ENCODE results near the gene RFTN1.
A peak's percentile ranks its signal among the peaks of the same experiment; 100 is the strongest.

Gene RFTN1

DNA sequence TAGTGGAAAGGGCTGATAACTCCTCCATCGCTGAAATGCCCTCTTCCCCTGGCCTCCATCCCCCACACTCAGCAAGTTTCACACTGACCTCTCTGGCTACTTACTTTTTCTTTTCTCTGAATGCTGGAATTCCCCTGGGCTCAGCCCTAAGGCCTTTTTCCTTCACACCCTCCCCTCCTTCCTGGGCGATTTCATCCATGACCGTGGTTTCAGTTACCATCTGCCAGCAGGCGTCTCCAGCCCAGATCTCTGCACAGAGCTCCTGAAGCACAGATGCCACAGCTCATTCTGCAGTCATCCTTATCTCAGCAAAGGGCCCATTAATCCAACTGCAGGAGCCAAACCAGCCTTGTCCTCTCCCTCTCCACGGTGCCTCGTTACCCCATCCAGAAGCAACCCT, 114.0 kb downstream of the RFTN1 start:
- in situ Hi-C loops (cut with MboI; ENCODE audit: low pct_unique_long_range_greater_than_20kb, low sequenced_read_pairs): no loop called here
- no peak for DNase-seq

DNA sequence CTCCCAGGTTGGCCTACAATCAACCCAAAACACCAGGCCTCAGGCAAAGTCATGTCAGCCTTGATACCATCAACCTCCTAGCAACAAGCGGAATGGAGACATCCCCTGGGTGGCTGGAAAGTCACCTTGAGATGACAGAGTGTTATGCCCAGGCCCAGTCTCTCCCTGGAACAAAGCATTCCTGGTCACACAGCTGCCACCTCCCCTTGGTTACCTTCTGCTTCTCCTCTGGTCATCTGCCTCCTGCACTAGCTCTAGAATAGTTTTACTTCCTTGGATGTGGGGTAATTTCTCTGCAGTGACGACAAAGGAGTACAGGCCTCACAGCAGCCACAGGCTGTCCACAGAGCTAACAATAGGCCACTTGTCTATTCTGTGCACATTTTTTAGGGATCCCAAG, 114.9 kb downstream of the RFTN1 start:
- no peak for DNase-seq
- in situ Hi-C loops (cut with MboI; ENCODE audit: low pct_unique_long_range_greater_than_20kb, low sequenced_read_pairs): no loop called here

DNA sequence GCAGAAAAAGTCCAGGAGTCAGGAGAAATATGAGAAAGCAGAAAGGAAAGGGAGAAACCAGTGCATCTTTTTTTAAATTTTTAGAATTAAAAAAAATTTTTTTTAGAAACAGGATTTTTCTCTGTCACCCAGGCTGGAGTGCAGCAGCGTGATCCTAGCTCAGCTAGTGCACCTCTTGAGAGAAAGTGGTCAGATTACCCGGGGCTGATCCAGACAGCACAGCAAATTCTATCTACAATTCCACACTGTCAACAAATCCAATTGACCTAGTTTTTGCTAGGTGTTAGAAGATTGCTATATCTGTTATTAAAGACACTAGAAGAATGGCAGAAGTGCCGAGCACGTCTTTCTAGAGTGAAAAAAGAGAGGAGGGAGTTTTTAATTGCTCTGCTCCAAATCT, 117.3 kb downstream of the RFTN1 start:
- no peak for DNase-seq
- in situ Hi-C loops (cut with MboI; ENCODE audit: low pct_unique_long_range_greater_than_20kb, low sequenced_read_pairs): no loop called here

DNA sequence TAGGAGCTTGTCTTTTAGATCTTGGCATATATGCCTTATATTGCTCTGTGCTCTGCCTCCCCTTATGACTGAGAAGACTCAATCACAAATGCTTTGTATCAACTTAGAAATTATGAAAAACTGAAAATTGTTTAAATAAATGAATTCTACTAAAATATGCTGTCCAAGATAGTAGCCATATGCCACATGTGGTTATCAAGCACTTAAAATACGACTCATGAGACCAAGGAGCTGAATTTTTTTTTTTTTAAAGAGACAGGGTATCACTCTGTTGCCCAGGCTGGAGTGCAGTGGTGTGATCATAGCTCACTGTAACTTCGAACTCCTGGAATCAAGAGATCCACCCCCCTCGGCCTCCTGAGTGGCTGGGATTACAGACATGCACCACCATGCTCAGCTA, 118.3 kb downstream of the RFTN1 start:
- in situ Hi-C loops (cut with MboI; ENCODE audit: low pct_unique_long_range_greater_than_20kb, low sequenced_read_pairs): no loop called here
- no peak for DNase-seq

DNA sequence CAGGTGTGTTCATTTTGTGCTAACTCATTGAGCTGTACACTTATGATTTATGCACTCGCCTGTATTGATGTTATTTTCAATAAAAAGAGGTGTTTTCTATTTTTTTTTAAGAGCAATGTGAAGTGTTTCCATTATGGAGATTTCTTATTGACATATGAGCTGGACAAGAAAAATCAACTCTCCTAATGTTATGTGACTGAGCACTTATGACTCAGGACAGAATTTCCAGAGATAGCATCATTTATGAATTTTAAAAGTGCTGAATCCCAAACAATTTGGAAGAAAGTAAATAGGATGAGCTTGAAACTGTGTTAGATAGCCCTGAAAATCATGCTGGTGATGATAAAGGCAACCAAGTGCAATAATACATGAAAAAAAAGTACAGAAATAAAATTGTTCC, 118.9 kb downstream of the RFTN1 start:
- in situ Hi-C loops (cut with MboI; ENCODE audit: low pct_unique_long_range_greater_than_20kb, low sequenced_read_pairs): no loop called here

DNA sequence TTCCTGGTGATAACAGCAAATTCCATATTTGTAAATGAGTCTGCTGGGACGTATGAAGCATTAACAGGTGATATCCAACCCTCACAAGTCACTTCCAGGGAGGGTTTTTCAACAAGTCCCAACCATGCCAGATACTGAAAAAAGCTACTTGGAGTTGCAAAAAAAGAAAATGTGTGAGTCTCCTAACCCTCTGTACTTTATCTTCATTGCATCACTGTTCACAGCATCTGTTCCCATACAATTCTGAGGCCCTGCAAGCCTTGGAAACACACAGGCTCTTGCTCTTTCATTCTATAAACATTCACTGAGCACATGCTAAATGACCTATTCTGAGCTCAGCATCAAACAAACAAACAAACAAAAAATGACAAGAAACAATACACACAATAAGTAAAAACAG, 120.8 kb downstream of the RFTN1 start:
- no peak for DNase-seq
- in situ Hi-C loops (cut with MboI; ENCODE audit: low pct_unique_long_range_greater_than_20kb, low sequenced_read_pairs): no loop called here

More for the DNA sequence above, 118.9 kb downstream of the RFTN1 start:
- DNase-seq: no peak

DNA sequence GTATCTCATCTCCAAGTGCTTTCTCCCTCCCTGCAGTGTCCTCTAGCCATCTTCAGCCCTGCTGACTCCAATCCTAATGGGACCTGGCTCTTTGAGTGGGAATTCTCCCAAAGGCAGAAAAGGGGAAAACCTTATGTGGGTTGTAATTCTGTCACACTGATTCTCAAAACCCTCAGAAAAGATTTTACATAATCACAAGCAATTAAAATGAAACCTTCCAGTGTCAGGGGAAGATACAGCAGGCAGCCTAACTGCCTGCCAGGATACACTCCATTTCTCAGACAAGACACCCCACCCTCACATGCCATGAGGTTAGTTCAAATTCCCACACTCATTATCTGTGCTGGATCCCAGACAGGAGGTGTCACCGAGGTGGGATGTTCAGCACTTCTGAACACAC, 121.4 kb downstream of the RFTN1 start:
- DNase-seq: no peak
- in situ Hi-C loops (cut with MboI; ENCODE audit: low pct_unique_long_range_greater_than_20kb, low sequenced_read_pairs): no loop called here

DNA sequence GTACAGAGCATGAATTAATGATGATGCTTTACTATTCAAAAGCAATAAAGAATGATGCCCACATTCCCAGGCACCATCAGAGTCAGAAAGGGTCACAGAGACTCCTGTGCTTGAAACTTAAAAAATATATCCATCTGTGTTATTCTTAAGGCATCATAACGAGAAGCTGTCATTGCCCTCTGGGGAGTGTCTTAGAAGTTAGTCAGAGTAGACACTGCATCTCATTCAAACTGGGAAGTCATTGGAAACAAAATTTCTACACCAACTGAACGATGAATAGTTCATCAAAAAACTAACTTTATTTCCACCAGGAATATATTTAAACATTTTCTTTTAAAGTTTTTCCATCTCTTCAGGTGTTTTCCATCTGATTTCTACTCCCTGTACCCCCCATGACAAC, 122.9 kb downstream of the RFTN1 start:
- no peak for DNase-seq
- in situ Hi-C loops (cut with MboI; ENCODE audit: low pct_unique_long_range_greater_than_20kb, low sequenced_read_pairs): no loop called here

DNA sequence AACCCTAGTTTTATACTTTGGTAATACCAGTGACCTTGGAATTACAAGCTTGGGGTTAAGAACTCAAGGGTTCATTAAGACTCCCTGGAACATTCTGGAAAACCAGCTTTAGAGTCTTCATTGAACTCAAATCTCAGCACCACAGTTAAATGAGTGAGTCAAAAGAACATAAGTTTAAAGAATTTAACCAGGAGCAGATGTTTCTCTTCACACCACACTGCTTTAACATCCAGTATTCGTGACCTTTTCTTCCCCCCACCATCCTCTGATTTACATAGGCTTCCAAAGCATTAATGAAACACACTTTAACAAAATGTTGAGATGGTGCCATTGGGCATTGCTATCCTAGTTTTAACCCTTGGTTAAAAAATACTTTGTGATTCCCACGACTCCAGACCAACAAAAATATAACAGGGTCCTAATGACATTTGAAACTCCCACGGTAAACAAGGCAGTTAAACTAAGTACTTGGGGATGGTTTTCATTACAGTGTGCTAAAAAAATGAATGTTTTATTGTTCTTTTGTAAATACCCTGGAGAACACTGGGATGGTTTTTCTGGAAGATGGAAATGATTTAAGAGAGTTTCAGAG, 124.6 kb downstream of the RFTN1 start:
- no peak for DNase-seq
- in situ Hi-C loops (cut with MboI; ENCODE audit: low pct_unique_long_range_greater_than_20kb, low sequenced_read_pairs): no loop called here

DNA sequence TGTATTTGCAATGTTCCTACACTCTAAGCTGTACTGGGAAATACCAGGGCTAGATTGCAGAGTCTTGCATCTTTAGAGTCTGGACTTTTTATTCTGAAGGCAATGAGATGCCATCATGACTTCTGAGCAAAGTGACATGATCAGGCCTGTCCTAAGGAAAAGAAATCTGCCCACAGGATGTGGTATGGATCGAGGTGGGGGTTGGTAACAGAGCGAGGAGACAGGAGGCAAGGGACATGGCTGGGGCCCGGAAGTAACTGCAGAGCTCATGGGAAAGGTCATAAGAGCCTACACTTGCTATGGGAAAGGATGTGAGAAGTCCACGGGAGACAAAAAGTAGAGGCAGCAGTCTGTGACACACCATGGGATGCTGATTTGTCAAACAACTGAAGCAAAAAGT, 126.9 kb downstream of the RFTN1 start:
- in situ Hi-C loops (cut with MboI; ENCODE audit: low pct_unique_long_range_greater_than_20kb, low sequenced_read_pairs): no loop called here
- no peak for DNase-seq

DNA sequence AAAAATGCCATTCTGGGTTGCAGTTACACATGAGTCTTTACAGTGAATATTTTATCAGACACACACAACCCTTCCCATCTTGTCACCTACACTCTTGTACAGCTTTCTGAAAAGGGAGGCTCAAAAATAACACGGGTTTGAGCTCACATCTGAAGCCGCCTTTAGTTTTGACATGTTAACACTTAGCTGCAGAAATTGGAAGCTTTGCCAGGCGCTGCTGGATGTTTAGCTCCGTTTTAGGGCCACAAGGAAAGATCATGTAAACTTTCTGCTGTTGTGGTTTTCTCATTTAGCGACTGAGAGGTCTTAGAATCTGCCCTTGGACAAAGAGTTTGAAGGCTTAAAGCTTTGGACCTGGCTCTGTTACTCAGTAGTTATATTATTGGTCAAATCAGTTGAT, 128.3 kb downstream of the RFTN1 start:
- no peak for DNase-seq

DNA sequence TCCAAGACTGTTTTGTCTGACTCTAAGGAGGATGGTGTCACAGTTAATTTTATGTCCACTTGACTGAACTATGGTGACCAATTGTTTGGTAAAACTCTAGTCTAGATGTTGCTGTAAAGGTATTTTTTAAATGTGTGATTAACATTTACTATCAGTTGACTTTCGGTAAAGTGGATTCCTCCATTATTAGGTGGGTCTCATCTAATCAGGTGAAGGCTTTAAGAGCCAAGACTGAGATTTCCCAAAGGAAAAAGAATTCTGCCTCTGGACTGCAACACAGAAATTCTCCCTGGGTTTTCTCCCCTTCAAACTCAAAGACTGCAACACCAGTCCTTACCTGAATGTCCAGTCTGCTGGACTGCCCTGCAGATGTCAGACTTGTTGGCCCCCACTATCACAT, 129.6 kb downstream of the RFTN1 start:
- in situ Hi-C loops (cut with MboI; ENCODE audit: low pct_unique_long_range_greater_than_20kb, low sequenced_read_pairs): no loop called here
- no peak for DNase-seq

More for the DNA sequence above, 128.3 kb downstream of the RFTN1 start:
- in situ Hi-C loops (cut with MboI; ENCODE audit: low pct_unique_long_range_greater_than_20kb, low sequenced_read_pairs): no loop called here

DNA sequence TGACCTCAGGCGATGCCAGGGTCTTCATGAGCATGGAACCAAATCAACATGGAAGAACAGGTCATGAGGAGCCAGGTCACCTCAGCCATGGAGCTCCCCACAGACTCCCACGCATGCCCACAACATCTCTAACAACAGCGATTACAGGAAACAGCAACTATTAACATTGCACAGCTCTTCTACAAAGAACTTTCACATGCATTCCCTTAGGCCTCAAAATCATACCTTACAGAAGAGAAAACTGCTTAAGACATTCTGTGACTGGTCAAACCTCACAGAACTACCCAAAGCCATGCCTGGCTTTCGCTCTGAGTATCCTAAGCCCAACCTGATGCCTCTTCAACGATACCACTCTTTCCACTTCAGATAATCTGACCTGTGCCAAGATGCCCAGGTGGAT, 130.7 kb downstream of the RFTN1 start:
- DNase-seq: peak; percentile 17
- in situ Hi-C loops (cut with MboI; ENCODE audit: low pct_unique_long_range_greater_than_20kb, low sequenced_read_pairs): no loop called here

DNA sequence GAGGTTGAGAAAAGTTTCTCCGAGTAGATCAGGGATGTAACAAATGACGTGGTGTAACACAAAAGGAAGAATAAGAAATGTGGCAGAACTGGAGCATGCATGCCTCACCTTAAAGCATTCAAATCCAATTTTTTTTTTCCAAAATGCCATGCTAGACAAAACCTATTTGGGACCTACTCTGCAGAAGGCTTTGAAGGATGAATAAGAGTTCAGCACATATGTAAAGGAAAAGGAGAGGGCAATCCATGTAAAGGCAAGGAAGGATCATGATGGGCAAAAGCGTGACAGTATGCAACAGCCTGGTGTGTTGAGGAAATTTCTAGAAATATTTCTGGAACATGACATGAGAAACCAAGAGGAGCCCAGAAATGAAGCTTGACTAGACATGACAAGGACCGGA, 132.1 kb downstream of the RFTN1 start:
- in situ Hi-C loops (cut with MboI; ENCODE audit: low pct_unique_long_range_greater_than_20kb, low sequenced_read_pairs): no loop called here
- DNase-seq: no peak

DNA sequence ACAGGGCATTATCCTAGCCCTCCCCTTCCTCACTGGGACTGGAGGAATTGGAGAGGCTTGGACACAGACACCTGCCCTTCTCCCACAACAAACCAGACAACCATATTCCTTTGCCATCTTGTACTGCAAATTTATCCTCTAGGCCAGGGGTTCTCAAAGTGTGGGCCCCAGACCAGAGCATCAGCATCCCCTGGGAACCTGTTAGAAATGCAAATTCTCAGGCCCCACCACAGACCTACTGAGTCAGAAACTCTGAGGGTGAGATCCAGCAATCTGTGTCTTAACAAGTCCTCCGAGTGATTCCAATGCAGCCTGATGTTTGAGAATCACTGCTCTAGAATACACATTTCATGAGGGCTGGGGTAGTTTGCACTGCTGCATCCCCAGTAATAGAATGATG, 133.1 kb downstream of the RFTN1 start:
- in situ Hi-C loops (cut with MboI; ENCODE audit: low pct_unique_long_range_greater_than_20kb, low sequenced_read_pairs): no loop called here
- no peak for DNase-seq

DNA sequence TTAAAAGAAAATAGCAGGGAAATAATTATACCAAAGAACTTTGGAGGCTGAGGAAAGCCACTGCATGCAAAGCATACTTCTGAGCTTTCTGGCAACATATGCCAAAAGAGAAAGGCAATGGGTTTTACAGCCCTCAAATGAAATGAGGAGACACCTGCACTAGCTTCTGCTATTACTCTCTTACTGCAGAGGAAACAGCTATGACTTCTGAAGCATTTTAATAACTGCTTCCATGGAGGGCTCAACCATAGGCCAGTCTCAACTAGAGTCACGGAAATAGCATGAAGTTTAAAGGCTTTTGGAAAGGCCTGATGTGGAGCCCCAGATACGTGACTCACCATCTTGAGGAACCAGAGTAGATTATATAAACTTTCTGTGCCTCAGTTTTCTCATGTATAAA, 133.7 kb downstream of the RFTN1 start:
- no peak for DNase-seq
- in situ Hi-C loops (cut with MboI; ENCODE audit: low pct_unique_long_range_greater_than_20kb, low sequenced_read_pairs): no loop called here

DNA sequence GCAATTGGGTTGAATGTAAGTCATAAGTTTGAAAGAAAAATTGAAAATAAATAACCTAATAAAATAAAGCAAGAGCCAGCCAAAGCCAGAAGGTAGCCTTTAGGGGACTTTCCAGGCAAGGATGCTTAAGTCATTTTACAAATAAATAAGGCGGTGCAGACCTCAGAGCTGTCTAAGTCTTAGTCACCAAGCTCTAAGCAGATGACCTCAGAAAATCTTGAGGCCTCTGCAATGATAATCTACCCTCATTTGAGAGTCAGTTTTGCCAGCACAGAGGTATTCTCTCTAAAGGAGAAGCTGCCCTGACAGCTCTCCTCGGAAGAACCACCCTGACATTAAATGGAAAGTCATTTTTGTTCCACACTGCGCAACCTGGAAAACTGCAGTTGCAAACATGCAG, 134.6 kb downstream of the RFTN1 start:
- DNase-seq: no peak
- in situ Hi-C loops (cut with MboI; ENCODE audit: low pct_unique_long_range_greater_than_20kb, low sequenced_read_pairs): no loop called here

DNA sequence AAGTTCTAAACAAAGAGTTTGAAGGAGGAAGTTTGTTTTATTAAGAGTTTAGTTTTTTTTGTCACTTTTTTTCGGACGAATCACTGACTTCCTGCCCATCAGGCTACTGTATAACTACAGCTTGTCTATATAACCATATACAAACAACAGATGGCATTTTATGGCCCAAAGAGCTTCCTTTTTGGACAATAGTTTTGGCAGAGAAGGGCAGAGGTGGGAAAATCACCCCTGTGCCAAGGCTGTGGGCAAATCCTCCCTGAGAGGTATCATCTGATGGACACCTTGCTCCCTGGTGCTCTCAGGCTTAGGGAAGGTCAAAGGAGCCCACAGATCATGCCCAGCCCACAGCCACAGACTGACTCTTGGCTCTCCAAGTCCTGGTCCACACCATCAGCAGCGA, 135.1 kb downstream of the RFTN1 start:
- no peak for DNase-seq
- in situ Hi-C loops (cut with MboI; ENCODE audit: low pct_unique_long_range_greater_than_20kb, low sequenced_read_pairs): no loop called here

DNA sequence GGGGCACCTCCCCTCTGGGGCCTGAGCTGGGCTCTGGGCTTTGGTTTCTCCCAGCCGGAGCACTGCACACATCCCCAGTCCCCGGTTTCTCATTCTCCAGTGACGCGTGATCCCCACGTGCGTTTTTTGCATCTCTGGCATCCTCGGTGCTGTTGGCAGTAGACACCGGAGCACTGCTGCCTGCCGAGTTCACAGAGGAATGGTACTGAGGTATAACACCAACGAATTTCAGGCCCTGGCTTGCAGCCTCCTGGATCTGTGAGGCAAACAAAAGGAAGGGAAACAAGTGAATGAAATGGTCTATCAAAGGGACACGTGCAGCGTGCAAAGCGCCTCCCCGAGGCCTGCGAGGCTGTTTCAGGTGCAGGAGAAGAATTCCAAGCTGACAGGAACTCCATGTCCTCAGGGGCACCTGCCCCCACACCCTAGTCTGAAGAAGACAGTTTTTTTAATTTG, 135.6 kb downstream of the RFTN1 start:
- in situ Hi-C loops (cut with MboI; ENCODE audit: low pct_unique_long_range_greater_than_20kb, low sequenced_read_pairs): no loop called here
- no peak for DNase-seq

DNA sequence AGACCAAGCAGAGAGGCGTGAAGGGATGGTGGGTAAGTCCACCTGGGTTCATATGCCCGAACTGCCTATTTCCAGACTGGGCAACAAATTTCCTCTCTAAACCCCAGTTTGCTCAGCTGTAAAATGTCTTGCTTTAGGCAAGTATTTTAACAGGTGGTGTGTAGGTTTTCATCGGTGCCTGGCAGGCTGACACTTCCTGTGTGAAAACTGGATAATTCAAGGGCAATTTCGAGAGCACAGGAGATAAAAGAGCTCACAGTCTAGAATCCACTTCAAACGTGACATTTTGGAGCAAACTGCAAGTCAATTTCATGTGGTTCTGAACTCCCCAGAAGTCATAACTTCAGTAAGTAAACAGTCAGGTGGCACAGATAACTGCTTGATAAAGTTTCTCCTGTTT, 136.3 kb downstream of the RFTN1 start:
- no peak for DNase-seq
- in situ Hi-C loops (cut with MboI; ENCODE audit: low pct_unique_long_range_greater_than_20kb, low sequenced_read_pairs): no loop called here

DNA sequence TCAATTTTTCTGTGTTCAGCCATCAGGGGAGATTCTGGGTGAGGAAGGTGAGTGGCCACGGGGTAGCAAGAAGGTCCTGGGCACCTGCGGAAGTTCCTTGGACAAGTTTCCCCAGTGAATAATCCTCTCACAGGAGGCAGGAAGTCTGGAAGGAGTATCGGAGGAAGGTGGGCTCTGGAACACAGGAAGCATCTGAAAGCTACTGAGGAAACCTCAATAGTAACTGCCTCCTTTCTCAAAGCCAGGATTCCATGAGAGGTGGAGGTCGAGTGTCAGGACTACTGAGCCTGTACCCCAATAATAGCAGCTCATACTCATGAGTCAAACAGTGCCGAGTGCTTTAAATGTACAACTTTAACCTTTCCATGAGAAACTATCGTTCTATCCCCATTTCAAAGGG, 137.6 kb downstream of the RFTN1 start:
- in situ Hi-C loops (cut with MboI; ENCODE audit: low pct_unique_long_range_greater_than_20kb, low sequenced_read_pairs): no loop called here
- no peak for DNase-seq

DNA sequence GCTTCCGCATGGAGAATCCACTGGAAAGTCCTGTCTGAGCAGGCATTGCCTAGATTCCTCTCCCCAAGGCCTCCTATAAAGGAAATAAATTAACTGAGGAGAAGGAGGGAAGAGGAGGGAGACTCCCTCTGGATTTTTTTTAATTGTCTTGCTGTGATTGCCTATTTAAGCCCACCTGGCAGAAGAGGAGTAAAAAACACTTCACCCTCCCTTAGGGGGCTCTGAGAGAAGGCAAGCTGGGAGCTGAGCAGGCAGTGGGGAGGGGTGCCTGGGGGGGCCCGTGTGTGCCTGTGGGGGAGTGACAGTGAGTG, 138.6 kb downstream of the RFTN1 start:
- in situ Hi-C loops (cut with MboI; ENCODE audit: low pct_unique_long_range_greater_than_20kb, low sequenced_read_pairs): no loop called here
- no peak for DNase-seq
